HG02678 (cell line): ENCODE results near the gene PLXNA1.

Experiments
- ATAC-seq: cut with Tn5 transposase; IDR thresholded peaks from one replicate; pipeline ENCODE4 v1.9.1; 2021; ENCODE audit warnings: mild to moderate bottlenecking, moderate library complexity; ENCODE audit not compliant: unreplicated experiment

The PLXNA1 gene

DNA sequence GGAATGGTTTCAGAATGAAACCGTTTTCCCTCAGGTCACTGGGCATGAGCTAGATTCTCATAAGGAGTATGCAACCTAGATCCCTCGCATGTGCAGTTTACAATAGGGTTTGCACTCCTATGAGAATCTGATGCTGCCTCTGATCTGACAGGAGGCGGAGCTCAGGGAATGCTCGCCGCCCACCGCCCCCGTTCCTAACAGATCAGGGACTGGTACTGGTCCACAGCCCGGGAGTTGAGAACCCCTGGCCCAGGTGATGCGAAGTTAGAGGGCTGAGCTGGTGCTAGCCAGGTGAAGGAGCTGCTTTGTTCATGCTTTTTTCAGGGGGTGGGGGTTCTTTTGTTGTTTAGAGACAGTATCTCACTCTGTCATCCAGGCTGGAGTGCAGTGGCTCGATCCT is 15.5 kb upstream of the PLXNA1 start:
- ATAC-seq, result no peak

DNA sequence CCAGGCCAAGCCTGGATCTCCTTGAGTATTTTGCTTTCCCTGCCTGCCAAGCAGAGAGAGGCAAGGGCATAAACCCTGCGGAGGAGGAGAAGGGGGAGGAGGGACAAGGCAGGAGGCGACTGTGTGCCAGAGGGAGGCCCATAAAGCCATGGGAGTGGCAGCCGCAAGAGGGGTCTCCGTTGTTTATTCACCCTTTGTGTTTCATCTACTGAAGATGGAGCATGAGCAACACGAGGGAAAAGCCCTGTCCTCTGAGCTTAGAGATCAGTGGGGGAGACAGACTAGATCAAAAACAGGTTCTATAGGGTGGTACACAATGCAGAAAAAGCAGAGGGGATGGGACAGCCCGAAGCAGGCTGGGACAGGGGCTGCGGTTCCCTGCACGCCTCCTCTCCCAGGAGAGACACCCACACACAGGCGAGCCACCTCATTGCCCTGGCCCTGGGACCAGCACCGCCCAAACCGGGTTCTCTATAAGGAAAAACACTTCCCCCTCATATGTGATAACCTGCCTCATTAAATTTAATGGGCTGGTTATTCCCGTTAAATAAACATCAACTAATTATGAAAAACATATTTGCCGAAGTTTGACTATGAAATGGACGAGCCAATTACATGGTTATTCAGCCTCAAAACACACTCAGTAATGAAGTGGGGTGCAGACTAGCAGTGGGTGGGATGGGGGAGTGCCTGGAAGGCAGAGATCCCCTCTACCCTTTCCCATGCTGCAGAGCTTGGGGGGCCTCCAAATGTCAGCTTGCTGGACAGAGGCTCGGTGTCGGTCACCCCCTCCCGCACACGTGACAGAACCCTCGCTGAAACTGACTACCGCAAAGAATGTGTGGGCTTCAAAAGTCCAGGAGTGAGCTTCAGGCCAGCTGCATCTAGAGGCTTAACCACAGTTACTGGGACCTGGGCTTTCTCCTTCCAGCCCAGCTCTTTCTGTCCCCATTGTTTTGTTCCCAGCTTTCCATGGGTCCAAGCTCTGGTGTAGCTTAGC is 14.2 kb upstream of the PLXNA1 start:
- no peak for ATAC-seq

GRCh38 chr3:126969586-126969985 is 13.3 kb upstream of the PLXNA1 start:
- no peak for ATAC-seq

GRCh38 chr3:126970101-126970500 is 12.8 kb upstream of the PLXNA1 start:
- no peak for ATAC-seq

- no peak for ATAC-seq
These were observed 12.0 kb upstream of the PLXNA1 start for GRCh38 chr3:126970921-126971320.

- ATAC-seq, result no peak
These were observed 11.0 kb upstream of the PLXNA1 start for GRCh38 chr3:126971891-126972351.

- no peak for ATAC-seq
These were observed 10.0 kb upstream of the PLXNA1 start for GRCh38 chr3:126972866-126973265.

GRCh38 chr3:126973814-126974213 is 9.1 kb upstream of the PLXNA1 start:
- ATAC-seq, result no peak

DNA sequence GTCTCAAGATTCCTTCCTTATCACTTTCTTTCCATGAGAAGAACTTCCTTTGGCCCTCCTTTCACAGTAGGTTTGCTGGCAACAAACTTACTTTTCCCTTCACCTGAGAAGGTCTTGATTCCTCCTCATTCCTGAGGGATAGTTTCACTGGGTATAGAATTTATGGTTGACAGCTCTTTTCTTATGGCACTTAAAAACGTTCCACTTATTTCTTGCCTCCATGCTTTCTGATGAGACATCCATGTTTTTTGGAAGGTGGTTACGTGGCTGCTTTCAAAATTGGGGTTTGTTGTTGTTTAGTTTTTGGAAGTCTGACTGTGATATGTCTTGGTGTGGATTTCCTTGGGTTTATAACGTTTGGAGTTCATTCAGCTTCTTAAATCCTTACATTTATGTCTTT is 8.2 kb upstream of the PLXNA1 start:
- ATAC-seq, result no peak

- no peak for ATAC-seq
These were observed 6.0 kb upstream of the PLXNA1 start for GRCh38 chr3:126976906-126977305.

GRCh38 chr3:126977821-126978220 is 5.1 kb upstream of the PLXNA1 start:
- no peak for ATAC-seq

DNA sequence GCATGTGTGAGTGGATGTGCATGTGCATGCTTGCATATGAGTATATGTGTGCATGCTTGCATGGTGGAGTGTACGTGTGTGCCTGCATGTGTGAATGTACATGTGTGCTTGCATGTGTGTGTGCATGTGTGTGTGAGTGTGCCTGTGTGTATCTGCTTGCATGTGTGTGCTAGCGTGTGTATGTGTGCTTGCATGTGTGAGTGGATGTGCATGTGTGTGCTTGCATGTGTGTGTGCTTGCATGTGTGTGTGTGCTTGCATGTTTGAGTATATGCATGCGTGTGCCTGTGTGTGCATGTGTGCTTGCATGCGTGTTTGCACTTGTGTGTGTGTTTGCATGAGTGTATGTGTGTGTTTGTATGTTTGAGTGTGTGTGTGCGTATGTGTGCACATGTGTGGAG is 4.6 kb upstream of the PLXNA1 start:
- ATAC-seq, result no peak

- ATAC-seq, result no peak
These were observed 3.8 kb upstream of the PLXNA1 start for GRCh38 chr3:126979046-126979628.

DNA sequence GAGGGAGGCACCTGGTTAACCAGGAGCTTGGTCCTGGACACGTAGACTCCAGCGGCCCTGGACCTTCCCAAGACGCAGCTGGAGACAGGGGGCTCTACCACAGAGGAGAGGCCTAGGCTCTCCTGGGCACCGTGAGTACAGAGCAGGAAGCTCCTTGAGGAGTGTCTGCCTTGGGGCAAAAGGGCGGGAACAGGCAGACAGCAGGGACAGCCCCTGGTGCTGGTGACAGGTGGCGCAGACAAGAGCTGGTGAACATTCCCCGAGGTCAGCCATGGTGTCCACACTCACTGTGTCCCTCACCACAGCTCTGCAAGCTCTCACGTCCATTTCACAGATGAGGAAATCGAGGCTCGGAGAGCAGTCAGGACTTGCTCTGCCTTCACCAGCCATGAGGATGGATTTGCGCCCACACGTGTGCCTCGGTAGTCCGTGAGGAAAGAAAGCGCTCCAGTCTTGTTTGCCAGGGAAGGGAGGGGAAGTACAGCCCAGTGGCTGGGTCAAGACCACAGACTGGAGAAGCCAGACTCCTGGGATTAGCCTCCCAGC is 2.6 kb upstream of the PLXNA1 start:
- no peak for ATAC-seq

DNA sequence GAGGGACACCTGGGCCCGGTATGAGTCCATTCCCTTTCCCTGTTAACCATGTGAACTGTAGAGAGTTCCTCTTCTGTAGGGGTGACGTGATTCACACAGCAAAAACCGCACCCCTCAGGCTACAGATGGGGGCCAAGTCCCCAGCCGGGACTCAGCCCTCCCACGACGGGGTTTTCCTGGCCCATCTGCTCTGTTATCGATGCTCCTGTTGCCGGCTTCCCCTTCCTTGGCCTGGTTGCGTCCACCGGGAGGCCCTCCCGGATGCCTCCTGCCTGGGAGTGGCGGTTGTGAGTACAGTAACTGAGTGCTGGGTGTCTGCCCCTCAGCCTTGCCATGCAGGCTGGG is 817 bp upstream of the PLXNA1 start:
- ATAC-seq, result peak; percentile 29

- peak; percentile 13 for ATAC-seq
These were observed 349 bp downstream of the PLXNA1 start for GRCh38 chr3:126983276-126983652.

DNA sequence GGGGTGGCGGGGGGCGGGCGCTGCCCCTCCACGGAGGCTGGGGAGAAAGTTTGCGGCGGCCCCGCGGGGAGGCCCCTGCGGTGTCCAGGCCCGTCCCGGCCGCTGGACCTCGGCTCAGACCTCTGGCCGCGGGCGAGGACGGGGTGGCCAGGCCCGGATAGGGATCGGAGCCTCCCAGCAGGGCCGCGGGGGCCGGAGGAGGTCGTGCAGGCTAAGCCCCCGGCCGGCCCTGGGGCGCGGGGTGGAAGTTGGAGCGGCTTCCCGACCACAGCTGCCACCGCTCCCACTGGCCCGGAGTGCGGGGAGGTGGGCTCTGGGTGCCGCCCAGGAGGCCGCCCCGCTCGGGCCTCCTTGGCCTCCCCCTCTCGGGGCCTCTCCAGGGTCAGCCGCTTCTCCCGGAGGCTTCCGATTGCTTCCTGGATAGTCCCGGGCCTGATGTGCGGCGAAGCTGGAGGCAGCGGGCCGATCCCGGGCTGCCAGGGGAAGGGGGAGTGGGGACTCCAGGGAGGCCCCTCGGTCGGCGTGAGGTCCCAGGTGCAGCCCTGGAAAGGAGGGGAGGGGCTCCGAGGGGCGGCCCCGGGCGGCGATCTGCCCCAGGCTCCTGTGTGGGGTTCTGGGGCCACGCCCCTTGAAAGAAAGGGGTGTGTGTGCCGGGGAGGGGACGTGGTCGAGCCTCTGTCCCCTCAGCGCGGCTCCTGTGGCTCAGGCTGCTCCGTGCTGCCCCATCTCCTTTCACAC is 907 bp downstream of the PLXNA1 start:
- no peak for ATAC-seq

GRCh38 chr3:126984391-126985131 is 1.6 kb downstream of the PLXNA1 start:
- no peak for ATAC-seq

- ATAC-seq, result no peak
These were observed 2.4 kb downstream of the PLXNA1 start for GRCh38 chr3:126985132-126985985.

- ATAC-seq, result no peak
These were observed 3.1 kb downstream of the PLXNA1 start for GRCh38 chr3:126986001-126986400.
